ENCODE data around the gene UVSSA.
A peak's percentile ranks its signal among the peaks of the same experiment; 100 is the strongest.

UVSSA gene

GRCh38 chr4:1350169-1350520 is 3.1 kb downstream of the UVSSA start:
- DNase-seq = no peak

GRCh38 chr4:1351854-1352566 is 5.0 kb downstream of the UVSSA start:
- peak; percentile 79 to 90 (median 88) for DNase-seq

GRCh38 chr4:1352567-1352900 is 5.5 kb downstream of the UVSSA start:
- DNase-seq = no peak

- no peak for DNase-seq
Measured at GRCh38 chr4:1353186-1354055, 6.4 kb downstream of the UVSSA start.

GRCh38 chr4:1354136-1354982 is 7.4 kb downstream of the UVSSA start:
- DNase-seq = no peak

- DNase-seq = no peak
Measured at GRCh38 chr4:1354983-1355275, 7.9 kb downstream of the UVSSA start.

GRCh38 chr4:1355378-1355777 is 8.4 kb downstream of the UVSSA start:
- no peak for DNase-seq

GRCh38 chr4:1356181-1356998 is 9.4 kb downstream of the UVSSA start:
- DNase-seq = peak in 2 of 4 experiments; percentile 20 to 40

- DNase-seq = no peak
Measured at GRCh38 chr4:1357356-1358248, 10.6 kb downstream of the UVSSA start.

- no peak for DNase-seq
Measured at GRCh38 chr4:1358421-1359143, 11.6 kb downstream of the UVSSA start.

GRCh38 chr4:1359144-1359501 is 12.1 kb downstream of the UVSSA start:
- DNase-seq = no peak

GRCh38 chr4:1359976-1360375 is 13.0 kb downstream of the UVSSA start:
- DNase-seq = no peak

GRCh38 chr4:1360423-1361283 is 13.6 kb downstream of the UVSSA start:
- no peak for DNase-seq

- DNase-seq = no peak
Measured at GRCh38 chr4:1361431-1361830, 14.4 kb downstream of the UVSSA start.

GRCh38 chr4:1362046-1362445 is 15.0 kb downstream of the UVSSA start:
- DNase-seq = no peak

- no peak for DNase-seq
Measured at GRCh38 chr4:1362521-1362920, 15.5 kb downstream of the UVSSA start.

- no peak for DNase-seq
Measured at GRCh38 chr4:1363513-1363912, 16.5 kb downstream of the UVSSA start.

- DNase-seq = no peak
Measured at GRCh38 chr4:1364217-1364616, 17.2 kb downstream of the UVSSA start.

- DNase-seq = no peak
Measured at GRCh38 chr4:1364748-1365147, 17.7 kb downstream of the UVSSA start.

Data from activated naive CD4-positive, alpha-beta T cell (primary cell).